Bronchial epithelial cell (primary cell): ENCODE results near the gene AIDA. TPM values are rescaled to one million over a fixed set of nuclear protein-coding genes. Genes with fewer than 3 reads are reported as not detected.

Source experiments
- DNase-seq: peaks from one replicate; pipeline ENCODE4 v3.0.0-alpha.2; 2010; ENCODE audit warnings: low read depth
- FAIRE-seq: peaks from 2 replicates; lab custom pipeline; 2011; peaks lifted over from hg19 to GRCh38; lab: Jason Lieb, UNC
- H3K27me3 ChIP-seq: 2 replicates; pipeline ENCODE4 v1.5.1; 2011; ENCODE audit warnings: low read length; ENCODE audit not compliant: control insufficient read depth, insufficient read depth
- H3K36me3 ChIP-seq: 2 replicates; pipeline ENCODE4 v1.5.1; 2011; ENCODE audit warnings: low read length; ENCODE audit not compliant: control insufficient read depth, insufficient read depth
- H3K4me3 ChIP-seq: 2 replicates; pipeline ENCODE4 v1.5.1; 2011; ENCODE audit warnings: mild to moderate bottlenecking, low read depth, low read length, control low read depth
- CTCF ChIP-seq: IDR thresholded peaks from 2 replicates; pipeline ENCODE4 v1.5.1; 2011; ENCODE audit warnings: mild to moderate bottlenecking, moderate library complexity, low read length, control low read depth, inconsistent platforms; ENCODE audit not compliant: insufficient read depth, severe bottlenecking
- total RNA-seq: library from RNA; depleted of rRNA; stranded (reverse); fragments of >200 nt; gene quantifications from 2 replicates; pipeline ENCODE4 v1.2.1, GENCODE V29; 2014

Gene AIDA, protein sequence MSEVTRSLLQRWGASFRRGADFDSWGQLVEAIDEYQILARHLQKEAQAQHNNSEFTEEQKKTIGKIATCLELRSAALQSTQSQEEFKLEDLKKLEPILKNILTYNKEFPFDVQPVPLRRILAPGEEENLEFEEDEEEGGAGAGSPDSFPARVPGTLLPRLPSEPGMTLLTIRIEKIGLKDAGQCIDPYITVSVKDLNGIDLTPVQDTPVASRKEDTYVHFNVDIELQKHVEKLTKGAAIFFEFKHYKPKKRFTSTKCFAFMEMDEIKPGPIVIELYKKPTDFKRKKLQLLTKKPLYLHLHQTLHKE
- total RNA-seq, result 25.0 and 31.2 TPM in 2 replicates

GRCh38 chr1:222712253-222713090 is at the start of gene AIDA, which contains the start of gene BROX:
AIDA (minus strand) TSS chr1:222712491; CDS start chr1:222712317, 174 bp downstream.
BROX (plus strand) TSS chr1:222712564; CDS start chr1:222715700, 3,136 bp downstream.
- FAIRE-seq (no peak), DNase-seq (peak; percentile 55)
- Histone ChIP-seq H3K4me3 (peak within 1 kb of the TSS; percentile 49), H3K27me3 (no peaks in the 10 kb centered on the region), H3K36me3 (peaks cover 2% of the 10 kb centered on the region)
- TF ChIP-seq CTCF, result no peak

DNA sequence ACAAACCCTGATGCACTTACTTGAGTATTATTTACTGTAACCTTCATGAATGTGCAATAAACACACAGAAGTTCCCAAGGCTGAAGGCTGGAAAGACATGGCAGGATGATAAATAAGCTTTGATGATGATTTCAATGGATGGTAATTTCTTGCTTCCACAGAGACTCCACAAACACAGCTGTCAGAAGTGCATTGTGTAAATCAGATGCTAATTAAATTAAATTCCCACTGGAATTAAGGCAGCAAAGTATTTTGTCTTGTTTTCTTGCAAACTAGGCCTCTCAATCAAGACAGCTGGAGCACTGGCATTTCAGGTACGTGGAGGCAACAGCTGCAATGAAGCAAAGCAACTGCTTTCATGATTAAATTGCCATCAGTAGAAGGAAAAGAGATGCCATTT is 48.8 kb upstream of the AIDA start:
- Histone ChIP-seq H3K36me3 (no peaks in the 10 kb centered on the region), H3K4me3 (no peak overlapping the region), H3K27me3 (no peaks in the 10 kb centered on the region)
- no peak for TF ChIP-seq CTCF
- FAIRE-seq (no peak), DNase-seq (no peak)

DNA sequence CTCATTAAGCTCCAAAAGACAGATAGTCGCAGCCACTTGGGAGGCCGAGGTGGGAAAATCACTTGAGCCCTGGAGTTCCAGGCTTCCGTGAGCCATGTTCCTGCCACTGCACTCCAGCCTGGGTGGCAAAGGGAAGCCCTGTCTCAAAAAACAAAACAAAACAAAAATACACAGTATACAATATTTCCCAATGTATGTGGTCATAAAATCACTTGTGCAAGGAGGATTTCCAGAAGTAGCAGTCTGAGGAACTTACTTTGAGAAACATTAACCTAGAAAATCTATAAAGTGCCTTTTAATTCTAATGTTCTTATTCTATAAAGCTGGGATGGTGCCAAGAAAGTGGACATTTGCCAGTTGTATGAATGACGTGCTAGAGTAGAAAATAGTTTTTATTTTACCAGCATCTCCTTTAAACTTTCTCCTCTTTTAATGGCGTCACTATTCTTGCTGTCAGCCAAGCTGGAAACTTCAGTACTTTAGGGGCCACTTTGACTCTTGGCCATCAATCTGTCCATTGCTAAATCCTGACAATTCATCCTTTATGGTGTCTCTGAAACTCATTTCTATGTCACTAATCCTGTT is 47.3 kb upstream of the AIDA start:
- Histone ChIP-seq H3K4me3 (no peak overlapping the region), H3K27me3 (no peaks in the 10 kb centered on the region), H3K36me3 (no peaks in the 10 kb centered on the region)
- no peak for TF ChIP-seq CTCF
- no peak for DNase-seq
- FAIRE-seq, result no peak

DNA sequence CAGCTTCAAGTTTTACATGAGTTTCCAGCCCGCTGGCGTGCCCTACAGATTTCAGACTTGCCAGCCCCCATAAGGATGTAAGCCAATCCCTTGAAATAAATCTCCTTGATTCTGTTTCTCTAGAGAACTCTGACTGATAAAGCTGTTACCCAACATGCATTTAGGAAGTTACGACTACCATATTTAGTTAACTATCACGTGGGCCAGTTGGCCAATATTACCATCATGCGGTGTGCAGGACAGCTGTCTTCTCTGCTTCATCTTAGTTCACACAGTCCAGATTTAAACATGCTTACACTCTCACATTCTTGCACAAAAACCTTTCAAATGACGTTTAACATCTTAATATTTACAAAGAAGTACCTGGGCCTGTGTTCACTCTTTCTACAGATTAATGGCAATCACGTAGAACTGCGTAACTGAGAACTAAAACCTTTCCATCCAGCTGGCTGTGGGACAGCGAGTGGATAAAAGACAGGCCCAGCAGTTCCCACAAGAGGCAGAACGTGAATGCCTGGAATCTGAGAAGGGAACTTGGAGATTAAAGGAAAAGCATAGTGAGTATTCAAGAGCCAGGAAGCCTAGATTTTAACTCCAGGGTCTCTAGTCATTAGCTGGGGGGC is 45.5 kb upstream of the AIDA start:
- TF ChIP-seq CTCF, result no peak
- no peaks in the 10 kb centered on the region for H3K36me3 ChIP-seq
- H3K4me3 ChIP-seq, result no peak overlapping the region
- no peak for FAIRE-seq
- DNase-seq, result no peak
- no peaks in the 10 kb centered on the region for H3K27me3 ChIP-seq

- no peak overlapping the region for H3K4me3 ChIP-seq
- FAIRE-seq (no peak), DNase-seq (peak; percentile 92)
- H3K36me3 ChIP-seq, result no peaks in the 10 kb centered on the region
- TF ChIP-seq CTCF, result no peak
- no peaks in the 10 kb centered on the region for H3K27me3 ChIP-seq
Observed at GRCh38 chr1:222754366-222755139, 42.3 kb upstream of the AIDA start.
